GDM1 (cell line): Measurements from ENCODE around the gene ELK1.
"Not testable (repeated sequence)": the region's sequence is repeated elsewhere in the genome, so short reads cannot be mapped to it uniquely, and the experiment has no call there.

Experiments
- DNase-seq: peaks from one replicate; lab custom pipeline; 2025; lab: John Stamatoyannopoulos, UW

The ELK1 gene

GRCh38 chrX:47611926-47612325 is 38.4 kb downstream of the ELK1 start:
- DNase-seq, result no peak

DNA sequence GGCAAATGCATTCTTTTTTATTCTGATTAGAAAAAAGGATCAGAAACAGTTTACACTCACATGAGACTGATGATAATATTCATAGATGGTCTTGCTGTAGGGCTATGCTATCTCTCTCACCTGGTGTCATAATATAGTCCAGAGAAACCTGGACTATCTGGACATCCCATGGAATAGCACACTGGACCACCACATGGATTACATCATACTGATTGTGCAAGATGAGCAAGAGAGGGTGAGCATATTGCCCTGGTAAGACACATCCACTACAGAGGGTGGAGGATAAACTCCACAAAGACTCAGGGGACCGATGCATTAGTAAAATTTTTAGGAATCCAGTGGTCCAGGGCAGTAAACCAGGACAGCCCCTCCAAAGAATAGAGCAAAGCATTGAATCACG is 38.9 kb downstream of the ELK1 start:
- DNase-seq, result no peak

- no peak for DNase-seq
These were observed 39.9 kb downstream of the ELK1 start for GRCh38 chrX:47610511-47610910.

DNA sequence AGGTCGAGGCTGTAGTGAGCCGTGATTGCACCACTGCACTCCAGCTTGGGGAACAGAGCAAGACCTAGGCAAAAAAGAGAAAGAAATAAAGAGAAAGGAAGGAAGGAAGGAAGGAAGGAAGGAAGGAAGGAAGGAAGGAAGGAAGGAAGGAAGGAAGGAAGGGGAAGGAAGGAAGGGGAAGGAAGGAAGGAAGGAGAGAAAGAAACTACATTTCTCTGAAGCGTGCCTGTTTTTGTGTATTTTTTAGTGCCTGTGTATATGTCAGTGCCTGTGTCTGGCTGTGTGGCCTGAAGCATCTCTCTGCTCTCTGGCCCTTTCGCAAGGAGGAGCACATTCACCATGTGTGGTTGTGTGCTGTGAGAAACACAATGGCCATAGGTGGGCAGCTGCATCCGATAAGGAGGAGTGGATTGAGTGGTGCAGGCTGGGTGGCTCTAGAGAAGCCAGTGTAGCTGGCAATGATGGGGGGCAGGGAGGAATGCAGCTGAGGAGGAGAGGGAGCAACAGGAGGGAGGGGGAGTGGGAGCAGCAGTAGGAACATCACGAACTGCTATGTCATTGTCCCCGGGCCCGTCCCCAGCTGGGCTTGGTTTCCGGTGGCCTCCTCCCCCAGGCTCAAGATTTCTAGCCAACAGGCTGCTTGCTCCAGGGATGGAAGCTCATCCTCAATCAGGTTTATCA is 42.1 kb downstream of the ELK1 start:
- DNase-seq, result no peak

DNA sequence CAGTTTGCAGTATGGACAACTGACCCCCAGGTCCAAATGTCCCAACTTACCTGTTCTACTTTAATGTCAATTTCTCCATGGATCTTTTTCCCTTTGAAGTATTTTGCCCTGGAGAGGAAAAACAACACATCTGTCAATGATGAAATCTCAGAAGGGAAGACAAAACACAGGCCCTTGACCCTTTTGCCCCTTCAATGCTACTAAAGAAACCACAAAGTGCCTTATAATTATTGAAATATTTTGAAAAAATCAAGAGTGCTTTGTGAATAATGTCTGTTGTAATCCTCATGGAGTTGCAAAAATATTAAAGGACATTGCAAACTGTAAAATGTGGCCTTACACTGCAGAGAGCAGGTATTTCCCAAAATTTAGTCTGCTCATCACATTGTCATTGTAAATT is 43.3 kb downstream of the ELK1 start:
- no peak for DNase-seq

- no peak for DNase-seq
These were observed 45.3 kb downstream of the ELK1 start for GRCh38 chrX:47605024-47605423.

DNA sequence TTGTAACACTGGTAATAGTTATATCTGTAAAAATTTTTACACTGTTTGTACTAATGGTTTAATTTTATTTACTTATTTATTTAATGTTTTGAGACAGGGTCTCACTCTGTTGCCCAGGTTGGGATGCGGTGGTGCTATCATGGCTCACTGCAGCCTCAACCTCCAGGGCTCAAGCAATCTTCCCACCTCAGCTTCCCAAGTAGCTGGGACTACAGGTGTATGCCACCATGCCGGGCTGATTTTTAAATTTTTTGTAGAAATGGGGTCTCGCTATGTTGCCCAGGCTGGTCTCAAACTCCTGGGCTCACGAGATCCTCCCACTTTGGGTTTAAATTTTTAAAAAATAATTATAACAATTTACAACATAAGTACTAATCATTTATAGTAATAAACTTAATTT is 47.2 kb downstream of the ELK1 start:
- not testable (repeated sequence) for DNase-seq

DNA sequence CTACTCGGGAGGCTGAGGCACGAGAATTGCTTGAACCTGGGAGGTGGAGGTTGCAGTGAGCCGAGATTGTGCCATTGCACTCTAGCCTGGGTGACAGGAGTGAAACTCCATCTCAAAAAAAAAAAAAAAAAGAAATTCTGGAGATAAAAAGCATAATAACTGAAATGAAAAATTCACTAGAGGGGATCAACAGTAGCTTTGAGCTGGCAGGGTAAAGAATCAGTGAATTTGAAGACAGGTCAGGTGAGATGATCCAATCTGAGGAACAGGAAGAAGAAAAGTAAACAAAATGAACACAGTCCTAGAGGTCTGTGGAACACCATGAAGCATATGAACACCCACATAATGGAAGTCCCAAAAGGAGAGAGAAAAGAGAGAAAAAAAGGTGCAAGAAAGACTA is 53.1 kb downstream of the ELK1 start:
- no peak for DNase-seq

- no peak for DNase-seq
These were observed 54.1 kb downstream of the ELK1 start for GRCh38 chrX:47596256-47596655.

DNA sequence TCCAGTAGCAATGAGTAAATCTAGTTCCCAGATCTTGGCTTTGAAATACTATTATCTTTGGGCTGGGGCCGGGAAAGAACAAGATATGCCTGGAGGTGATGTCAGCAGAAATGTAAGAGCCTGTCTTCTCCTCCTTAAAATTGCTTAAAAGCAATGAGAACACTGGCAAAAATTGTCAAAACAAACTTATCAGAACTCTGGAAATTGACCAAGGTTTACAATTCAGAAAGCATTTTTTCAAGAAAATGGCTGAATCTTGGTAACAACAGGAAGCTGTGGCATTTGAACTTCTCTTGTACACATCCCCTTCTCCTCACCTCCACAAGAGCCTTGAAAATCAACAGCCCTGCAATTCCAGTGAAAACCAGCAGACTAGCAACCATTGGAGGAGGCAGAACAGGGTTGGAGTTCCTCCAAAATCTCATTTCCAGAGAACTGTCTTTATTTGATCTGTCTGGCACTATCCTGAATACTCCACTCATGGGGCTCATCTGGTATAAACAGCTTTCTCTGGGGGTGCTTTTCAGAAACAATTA is 54.6 kb downstream of the ELK1 start:
- DNase-seq, result no peak

DNA sequence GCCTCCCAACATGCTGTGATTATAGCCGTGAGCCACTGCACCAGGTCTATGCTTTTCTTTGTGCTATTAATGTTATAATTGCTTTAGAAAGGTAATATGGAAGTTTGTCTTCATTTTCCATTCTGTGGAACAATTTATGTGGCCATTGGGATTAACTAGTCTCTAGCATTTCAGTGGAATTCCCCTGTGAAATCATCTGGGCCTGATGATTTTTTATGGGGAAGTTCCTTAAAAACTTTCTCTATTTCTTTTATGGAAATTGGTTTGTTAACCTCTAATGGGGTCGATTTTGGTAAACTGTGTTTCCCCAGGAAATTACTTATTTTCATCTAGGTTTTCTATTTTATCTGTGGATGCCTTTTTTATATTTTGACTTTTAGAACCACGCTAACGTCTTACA is 56.8 kb downstream of the ELK1 start:
- no peak for DNase-seq

- DNase-seq, result no peak
These were observed 59.4 kb downstream of the ELK1 start for GRCh38 chrX:47590984-47591383.

- DNase-seq, result no peak
These were observed 62.2 kb downstream of the ELK1 start for GRCh38 chrX:47587906-47588735.

DNA sequence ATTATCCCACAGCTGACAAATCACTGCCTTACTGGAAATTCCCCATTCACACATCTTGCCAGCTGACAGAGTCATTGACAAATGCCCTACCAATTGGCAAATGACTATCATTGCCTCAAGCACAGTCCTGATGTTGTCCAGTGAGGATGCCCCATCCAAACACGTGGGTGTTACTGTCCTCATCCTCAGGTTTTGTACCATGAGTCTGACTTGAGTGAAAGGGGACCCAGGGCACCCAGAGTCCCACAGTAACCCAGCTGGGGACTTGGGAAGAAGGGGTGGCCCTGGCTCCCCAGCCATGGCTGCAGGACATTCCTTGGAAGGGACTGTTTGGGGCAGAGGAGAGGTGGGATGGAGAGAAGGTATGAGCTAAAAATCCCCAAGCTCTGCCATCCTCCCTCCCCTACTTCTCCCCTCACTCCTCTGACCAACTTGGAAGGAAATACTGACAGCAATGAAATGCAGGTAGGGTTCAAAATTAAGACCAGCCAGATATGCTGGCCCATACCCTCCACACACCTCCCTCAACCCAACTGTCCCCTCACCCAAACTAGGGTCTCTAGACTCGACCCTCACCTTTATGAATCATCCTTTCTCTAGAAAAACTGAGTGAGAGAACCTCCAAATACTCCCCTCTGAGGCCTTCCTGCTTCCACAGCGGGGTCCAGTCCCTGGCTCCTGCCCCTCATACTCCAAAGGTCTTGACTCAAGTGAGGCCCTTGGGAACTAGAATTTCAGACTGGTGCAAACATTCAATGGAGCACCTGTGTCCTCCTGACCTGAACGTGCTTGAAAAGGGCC is 63.1 kb downstream of the ELK1 start:
- DNase-seq, result no peak

GRCh38 chrX:47586043-47586787 is 64.1 kb downstream of the ELK1 start:
- no peak for DNase-seq
